ENCODE results near the gene AOC3. TPM values are rescaled to one million over a fixed set of nuclear protein-coding genes. Genes with fewer than 3 reads are reported as not detected.
A peak's percentile ranks its signal among the peaks of the same experiment; 100 is the strongest.

AOC3 gene
- polyA plus RNA-seq, 1 donor (not counting 4 experiments of a cell fraction or from before 2014, with no cell fraction given): 0.22 TPM

GRCh38 chr17:42809250-42809649, 41.7 kb upstream of the AOC3 start:
- peak overlapping the region; percentile 20 for H3K9ac ChIP-seq (ENCODE audit: control insufficient read depth, extremely low read depth, insufficient read depth, low read length)
- no peak overlapping the region for H2AFZ ChIP-seq (ENCODE audit: control insufficient read depth, low read length)
- no peaks in the 10 kb centered on the region for H3K9me3 ChIP-seq (ENCODE audit: control insufficient read depth, low read depth, low read length)
- no peaks in the 10 kb centered on the region for H4K20me1 ChIP-seq (ENCODE audit: control insufficient read depth, extremely low read depth, insufficient read depth, low read length)
- no peak overlapping the region for H3K4me3 ChIP-seq (ENCODE audit: control insufficient read depth in 2 of 3, extremely low read depth in 1 of 3, insufficient read depth in 2 of 3, low read depth in 1 of 3, low read length in 3 of 3)
- TF ChIP-seq EZH2 (IDR thresholded peaks at IDR 0.05; ENCODE audit: low read length): no peak
- no peak for TF ChIP-seq CTCF (optimal IDR thresholded peaks at IDR 0.05 in 1 of 3, IDR thresholded peaks at IDR 0.05 in 1 of 3, conservative IDR thresholded peaks at IDR 0.05 in 1 of 3; ENCODE audit: extremely low read depth in 1 of 3, insufficient read depth in 2 of 3, low read length in 3 of 3)
- H3K4me1 ChIP-seq (ENCODE audit: control insufficient read depth, extremely low read depth, insufficient read depth, low read length): no peaks in the 10 kb centered on the region
- DNase-seq (ENCODE audit: low read depth, low spot score) (no peak), FAIRE-seq (no peak)
- H3K79me2 ChIP-seq (ENCODE audit: control insufficient read depth, insufficient read depth, low read length): no peaks in the 10 kb centered on the region
- peaks cover 2% of the 10 kb centered on the region for H3K9me1 ChIP-seq (ENCODE audit: control insufficient read depth, extremely low read depth, insufficient read depth, low read length)
- H3K27ac ChIP-seq (ENCODE audit: control insufficient read depth, insufficient read depth, low read length): no peak overlapping the region
- H3K36me3 ChIP-seq (ENCODE audit: control insufficient read depth in 2 of 2, extremely low read depth in 1 of 2, insufficient read depth in 2 of 2, low read length in 2 of 2): peaks cover 11 to 12% of the 10 kb centered on the region in 2 experiments
- dilution Hi-C loops (cut with MboI; ENCODE audit: extremely low pct_ligation_motif_present, low sequenced_read_pairs): no loop called here
- H3K4me2 ChIP-seq (ENCODE audit: control insufficient read depth, extremely low read depth, insufficient read depth, low read depth, low read length): no peak overlapping the region
- H3K27me3 ChIP-seq (ENCODE audit: control insufficient read depth, extremely low read depth, insufficient read depth, low read length): no peaks in the 10 kb centered on the region

DNA sequence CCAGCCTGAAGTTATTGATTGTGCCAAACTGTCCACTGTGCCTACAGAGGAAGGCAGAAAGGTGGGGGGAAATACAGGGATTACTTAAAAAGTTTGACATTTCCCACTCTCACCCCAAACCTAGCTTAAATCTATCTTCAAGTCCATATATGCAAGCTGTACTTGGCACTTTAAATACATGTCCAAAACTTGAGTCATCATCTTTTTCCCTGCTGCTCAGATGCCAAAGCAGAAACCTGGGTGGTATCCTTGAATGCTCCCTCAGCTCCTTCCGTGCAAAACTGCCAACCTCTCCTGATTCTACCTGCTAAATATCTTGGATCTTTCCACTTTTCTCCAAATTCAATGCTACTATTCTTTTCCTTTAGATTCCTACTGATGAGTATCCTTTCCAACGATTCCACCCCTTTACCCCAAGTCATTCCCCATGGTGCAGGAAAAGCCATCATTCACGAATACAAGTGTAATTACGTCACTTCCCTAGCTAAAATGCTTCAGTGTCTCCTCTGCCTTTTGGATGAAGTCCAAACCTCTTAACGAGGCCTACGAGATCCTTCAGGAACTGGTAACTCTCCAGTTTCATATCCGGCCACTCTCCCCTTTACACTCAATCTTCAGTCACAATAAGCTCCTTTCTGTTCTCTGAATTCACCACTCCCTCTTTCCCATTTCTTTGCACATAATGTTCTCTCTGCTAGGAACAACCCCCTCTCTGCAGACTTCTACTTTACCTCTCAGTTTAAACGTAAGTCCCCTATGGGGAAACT, 36.2 kb upstream of the AOC3 start:
- H3K4me3 ChIP-seq (ENCODE audit: control insufficient read depth in 2 of 3, extremely low read depth in 1 of 3, insufficient read depth in 2 of 3, low read depth in 1 of 3, low read length in 3 of 3): no peak overlapping the region
- FAIRE-seq: no peak
- no peak overlapping the region for H2AFZ ChIP-seq (ENCODE audit: control insufficient read depth, low read length)
- no peaks in the 10 kb centered on the region for H3K9me3 ChIP-seq (ENCODE audit: control insufficient read depth, low read depth, low read length)
- DNase-seq (ENCODE audit: low read depth, low spot score): no peak
- dilution Hi-C loops (cut with MboI; ENCODE audit: extremely low pct_ligation_motif_present, low sequenced_read_pairs): no loop called here
- no peak overlapping the region for H3K27ac ChIP-seq (ENCODE audit: control insufficient read depth, insufficient read depth, low read length)
- H3K4me1 ChIP-seq (ENCODE audit: control insufficient read depth, extremely low read depth, insufficient read depth, low read length): no peaks in the 10 kb centered on the region
- no peaks in the 10 kb centered on the region for H3K27me3 ChIP-seq (ENCODE audit: control insufficient read depth, extremely low read depth, insufficient read depth, low read length)
- no peak overlapping the region for H3K9ac ChIP-seq (ENCODE audit: control insufficient read depth, extremely low read depth, insufficient read depth, low read length)
- H3K4me2 ChIP-seq (ENCODE audit: control insufficient read depth, extremely low read depth, insufficient read depth, low read depth, low read length): no peak overlapping the region
- H3K36me3 ChIP-seq (ENCODE audit: control insufficient read depth in 2 of 2, extremely low read depth in 1 of 2, insufficient read depth in 2 of 2, low read length in 2 of 2): peaks cover 42 to 57% of the 10 kb centered on the region in 2 experiments
- peaks cover 2% of the 10 kb centered on the region for H3K9me1 ChIP-seq (ENCODE audit: control insufficient read depth, extremely low read depth, insufficient read depth, low read length)
- TF ChIP-seq CTCF (optimal IDR thresholded peaks at IDR 0.05 in 1 of 3, IDR thresholded peaks at IDR 0.05 in 1 of 3, conservative IDR thresholded peaks at IDR 0.05 in 1 of 3; ENCODE audit: extremely low read depth in 1 of 3, insufficient read depth in 2 of 3, low read length in 3 of 3) (no peak), EZH2 (IDR thresholded peaks at IDR 0.05; ENCODE audit: low read length) (no peak)
- H4K20me1 ChIP-seq (ENCODE audit: control insufficient read depth, extremely low read depth, insufficient read depth, low read length): no peaks in the 10 kb centered on the region
- H3K79me2 ChIP-seq (ENCODE audit: control insufficient read depth, insufficient read depth, low read length): no peaks in the 10 kb centered on the region

Data from keratinocyte (primary cell).